CD4-positive, alpha-beta T cell (primary cell): ENCODE data around the gene FCRL6. TPM values are rescaled to one million over a fixed set of nuclear protein-coding genes. Genes with fewer than 3 reads are reported as not detected.

ENCODE experiments used
- ATAC-seq: fragments of 200-7000 bp; cut with Tn5 transposase; one replicate; pipeline ENCODE4 v1.10.0; 2022; ENCODE audit warnings: mild to moderate bottlenecking; ENCODE audit not compliant: poor library complexity
- CTCF ChIA-PET: fragments of 350-600 bp; sonication (Branson Sonifier 250); formaldehyde crosslinking; loops from one replicate; lab custom pipeline; 2021; ENCODE audit warnings: antibody characterized with exemption, inconsistent platforms; lab: Charles Lee
- POLR2A ChIA-PET: fragments of 350-600 bp; sonication (Branson Sonifier 250); formaldehyde crosslinking; loops from one replicate; lab custom pipeline; 2021; ENCODE audit warnings: antibody characterized with exemption, inconsistent platforms; lab: Charles Lee
- DNase-seq, 14 experiments: peaks; one replicate each; pipeline ENCODE4 v3.0.0-alpha.2; 2013 to 2020; ENCODE audit warnings: mixed read lengths in 2 of 14
- H3K27ac ChIP-seq, 2 donors: one replicate each; pipeline versions ENCODE4 v1.5.1 to v1.7.0; 2013; ENCODE audit warnings: low read length in 2 of 2, low read depth in 1 of 2, mild to moderate bottlenecking in 1 of 2
- H3K27me3 ChIP-seq, 2 experiments: 1 replicate in 1 of 2; 2 replicates in 1 of 2; pipeline versions ENCODE4 v1.6.1 to v1.7.0; 2013; ENCODE audit warnings: low read length in 2 of 2, control low read depth in 1 of 2, mild to moderate bottlenecking in 1 of 2, moderate library complexity in 1 of 2; ENCODE audit not compliant: insufficient read depth in 2 of 2, control insufficient read depth in 1 of 2
- H3K36me3 ChIP-seq: one replicate; pipeline ENCODE4 v1.6.1; 2013; ENCODE audit warnings: low read length, control low read depth; ENCODE audit not compliant: insufficient read depth
- H3K4me1 ChIP-seq: one replicate; pipeline ENCODE4 v1.6.1; 2013; ENCODE audit warnings: low read length, control low read depth; ENCODE audit not compliant: insufficient read depth
- H3K4me3 ChIP-seq: one replicate; pipeline ENCODE4 v1.5.1; 2013; ENCODE audit warnings: mild to moderate bottlenecking, low read length, moderate library complexity
- H3K9me3 ChIP-seq, 2 experiments: 1 replicate in 1 of 2; 2 replicates in 1 of 2; pipeline versions ENCODE4 v1.6.1 to v1.7.0; 2013; ENCODE audit warnings: low read length in 2 of 2, mild to moderate bottlenecking in 2 of 2, control low read depth in 1 of 2, moderate library complexity in 1 of 2; ENCODE audit not compliant: control insufficient read depth in 1 of 2, insufficient read depth in 1 of 2
- H3K27ac Mint-ChIP-seq: one replicate; pipeline ENCODE4 v1.8.0; 2020; ENCODE audit warnings: mixed read lengths
- H3K27me3 Mint-ChIP-seq: one replicate; pipeline ENCODE4 v1.8.0; 2021; ENCODE audit warnings: mixed read lengths
- H3K36me3 Mint-ChIP-seq: one replicate; pipeline ENCODE4 v1.8.0; 2021; ENCODE audit warnings: low read depth, mixed read lengths
- H3K4me1 Mint-ChIP-seq: one replicate; pipeline ENCODE4 v1.8.0; 2021; ENCODE audit warnings: low read depth, mixed read lengths
- H3K4me3 Mint-ChIP-seq: one replicate; pipeline ENCODE4 v1.8.0; 2020; ENCODE audit warnings: mild to moderate bottlenecking, mixed read lengths
- H3K9me3 Mint-ChIP-seq: one replicate; pipeline ENCODE4 v1.8.0; 2020; ENCODE audit warnings: mixed read lengths
- CTCF ChIP-seq: fragments of 200-600 bp; IDR thresholded peaks from one replicate; pipeline ENCODE4 v1.8.0; 2022; ENCODE audit warnings: antibody characterized with exemption, mild to moderate bottlenecking
- intact Hi-C, 2 experiments: fragments of 100-400 bp; cut with DNase I in 1 of 2; cut with micrococcal nuclease in 1 of 2; formaldehyde crosslinking; loops; one replicate each; pipeline versions ENCODE4 v1.15.1 to v1.9.0; 2023 to 2025; cut with DNase I, micrococcal nuclease
- total RNA-seq, 174 experiments: library from RNA in 2 of 174; stranded (reverse) in 2 of 174; gene quantifications; one replicate each; pipeline ENCODE4 v1.2.3 and lab custom pipeline; 2021 to 2026

Gene FCRL6
- total RNA-seq, 2 experiments from 2014 or later, result 0.28 to 0.52 TPM

DNA sequence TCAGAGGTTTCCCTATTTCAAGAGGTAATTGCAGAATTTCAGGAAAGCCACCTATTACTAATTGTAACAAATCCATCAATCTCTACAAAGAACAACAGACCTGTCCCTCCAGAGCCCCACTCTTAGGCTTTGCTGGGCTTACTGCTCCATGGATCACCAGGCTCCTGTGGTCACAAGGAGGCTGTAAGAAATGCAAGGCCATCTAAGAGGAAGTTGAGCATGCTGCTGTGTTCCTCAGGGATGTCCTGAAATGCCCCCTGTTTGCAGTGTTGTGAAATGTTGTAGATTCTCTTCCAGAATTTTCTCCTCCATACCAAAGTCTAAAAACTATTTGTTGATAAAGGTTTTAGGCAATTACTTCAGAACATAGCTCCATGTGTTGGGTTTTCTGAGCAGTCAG, 45.8 kb upstream of the FCRL6 start:
- no peak for TF ChIP-seq CTCF
- ATAC-seq (no peak), DNase-seq (no peak)
- Histone ChIP-seq H3K4me1 (no peaks in the 10 kb centered on the region), H3K27ac (no peak overlapping the region), H3K36me3 (no peaks in the 10 kb centered on the region), H3K4me3 (no peak overlapping the region), H3K9me3 (no peaks in the 10 kb centered on the region), H3K27me3 (no peaks in the 10 kb centered on the region)
- H3K27me3 Mint-ChIP-seq, result peaks cover 9% of the 10 kb centered on the region
- H3K4me1 Mint-ChIP-seq, result no peaks in the 10 kb centered on the region
- POLR2A ChIA-PET, result no interaction called here
- H3K9me3 Mint-ChIP-seq, result no peaks in the 10 kb centered on the region
- H3K36me3 Mint-ChIP-seq, result no peaks in the 10 kb centered on the region
- no peak overlapping the region for H3K4me3 Mint-ChIP-seq
- intact Hi-C loops, result no loop called here
- CTCF ChIA-PET, result no interaction called here
- H3K27ac Mint-ChIP-seq, result no peak overlapping the region

DNA sequence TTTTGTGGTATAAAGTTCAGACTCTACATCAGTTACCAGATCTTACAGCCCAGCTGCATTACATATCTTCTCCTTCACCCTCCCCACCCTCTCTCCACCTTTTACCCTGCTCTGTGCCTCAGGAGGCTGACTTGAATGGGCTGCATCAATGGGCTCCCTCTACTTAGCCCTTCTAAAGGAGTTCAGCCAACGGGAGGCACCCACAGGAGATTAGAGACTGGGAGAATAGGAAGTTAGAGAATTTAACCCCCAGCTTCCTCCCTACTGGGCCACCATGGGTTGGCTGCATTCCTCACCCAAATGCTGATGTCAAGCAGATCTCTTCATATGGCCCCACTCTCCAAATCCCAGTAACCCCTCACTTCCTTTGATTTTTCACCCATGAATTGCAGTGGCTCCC, 38.5 kb upstream of the FCRL6 start:
- Mint-ChIP-seq H3K9me3 (no peaks in the 10 kb centered on the region), H3K4me1 (no peaks in the 10 kb centered on the region), H3K27ac (no peak overlapping the region), H3K27me3 (peaks cover 13% of the 10 kb centered on the region), H3K36me3 (no peaks in the 10 kb centered on the region), H3K4me3 (no peak overlapping the region)
- DNase-seq (no peak), ATAC-seq (no peak)
- CTCF ChIA-PET, result no interaction called here
- H3K4me3 ChIP-seq, result no peak overlapping the region
- H3K27me3 ChIP-seq, result peaks cover 5 to 9% of the 10 kb centered on the region in 2 experiments
- POLR2A ChIA-PET, result no interaction called here
- intact Hi-C loops, result no loop called here
- no peak overlapping the region for H3K27ac ChIP-seq
- TF ChIP-seq CTCF, result no peak
- no peaks in the 10 kb centered on the region for H3K36me3 ChIP-seq
- H3K4me1 ChIP-seq, result no peaks in the 10 kb centered on the region
- no peaks in the 10 kb centered on the region for H3K9me3 ChIP-seq

GRCh38 chr1:159765806-159766205, 36.4 kb upstream of the FCRL6 start:
- ATAC-seq (no peak), DNase-seq (no peak)
- TF ChIP-seq CTCF, result no peak
- peaks cover 5 to 9% of the 10 kb centered on the region in 2 experiments for H3K27me3 ChIP-seq
- H3K4me3 Mint-ChIP-seq, result no peak overlapping the region
- ChIA-PET CTCF (no interaction called here), POLR2A (no interaction called here)
- H3K9me3 ChIP-seq, result no peaks in the 10 kb centered on the region
- H3K27me3 Mint-ChIP-seq, result peaks cover 23% of the 10 kb centered on the region
- no peaks in the 10 kb centered on the region for H3K4me1 ChIP-seq
- no peaks in the 10 kb centered on the region for H3K36me3 Mint-ChIP-seq
- H3K9me3 Mint-ChIP-seq, result no peaks in the 10 kb centered on the region
- H3K4me3 ChIP-seq, result no peak overlapping the region
- no peak overlapping the region for H3K27ac Mint-ChIP-seq
- intact Hi-C loops, result no loop called here
- no peaks in the 10 kb centered on the region for H3K4me1 Mint-ChIP-seq
- H3K36me3 ChIP-seq, result no peaks in the 10 kb centered on the region
- no peak overlapping the region for H3K27ac ChIP-seq
